WERI-Rb-1 (cell line): ENCODE measurements around the gene ZNF28.
"Not testable (repeated sequence)": the region's sequence is repeated elsewhere in the genome, so short reads cannot be mapped to it uniquely, and the experiment has no call there.

Experiments used
- DNase-seq: peaks from one replicate; pipeline ENCODE4 v3.0.0-alpha.2; 2020
- H3K27ac ChIP-seq: fragments of 250-450 bp; sonication (Bioruptor Pico); 2 replicates; pipeline ENCODE4 v1.5.1; 2020; ENCODE audit warnings: mild to moderate bottlenecking, moderate library complexity
- H3K27me3 ChIP-seq: fragments of 250-450 bp; sonication (Bioruptor Pico); 2 replicates; pipeline ENCODE4 v1.5.1; 2021; ENCODE audit warnings: mild to moderate bottlenecking, low read depth, moderate library complexity; ENCODE audit not compliant: insufficient read depth, severe bottlenecking
- H3K36me3 ChIP-seq: fragments of 250-450 bp; sonication (Bioruptor Pico); 2 replicates; pipeline ENCODE4 v1.5.1; 2020; ENCODE audit warnings: mild to moderate bottlenecking, moderate library complexity
- H3K4me3 ChIP-seq: 2 replicates; pipeline ENCODE4 v1.5.1; 2011; ENCODE audit warnings: low read depth, mild to moderate bottlenecking, control low read depth, low read length
- H3K9me3 ChIP-seq: fragments of 250-450 bp; sonication (Bioruptor Pico); 2 replicates; pipeline ENCODE4 v1.5.1; 2021; ENCODE audit warnings: mild to moderate bottlenecking, moderate library complexity; ENCODE audit not compliant: severe bottlenecking
- TF ChIP-seq, protein P1 (sequence below): IDR thresholded peaks from 2 replicates; pipeline ENCODE4 v1.5.1; 2011; ENCODE audit warnings: low read depth, mild to moderate bottlenecking, control low read depth, inconsistent platforms, low read length

Gene ZNF28

GRCh38 chr19:52821204-52821960 lies at the start of gene ZNF28:
TSS of gene ZNF28 (minus strand) at chr19:52821633. CDS start at chr19:52817958, 3,675 bp downstream.
- H3K36me3 ChIP-seq, H3K27me3 ChIP-seq, H3K9me3 ChIP-seq: not testable (repeated sequence)
- peak; percentile 77 for DNase-seq
- Histone ChIP-seq H3K4me3 (peak within 1 kb of the TSS; percentile 79), H3K27ac (0 out of 2 replicates have a peak within 1 kb of the TSS, but pooled peaks have one; percentile 43)

DNA sequence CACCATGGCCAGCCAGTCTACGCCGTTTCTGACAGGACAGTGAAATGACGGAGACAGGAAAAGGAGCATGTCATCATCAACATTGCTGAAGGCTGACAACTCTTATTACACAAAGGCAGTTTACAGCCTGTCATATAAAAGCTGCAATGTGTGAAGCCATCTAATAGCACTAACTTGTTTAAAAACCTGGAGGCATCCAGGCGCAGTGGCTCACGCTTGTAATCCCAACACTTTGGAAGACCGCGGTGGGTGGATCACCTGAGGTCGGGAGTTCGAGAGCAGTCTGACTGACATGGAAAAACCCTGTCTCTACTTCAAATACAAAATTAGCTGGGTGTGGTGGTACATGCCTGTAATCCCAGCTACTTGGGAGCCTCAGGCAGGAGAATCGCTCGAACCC lies 46.6 kb upstream of the ZNF28 start:
- H3K4me3 ChIP-seq: not testable (repeated sequence)

DNA sequence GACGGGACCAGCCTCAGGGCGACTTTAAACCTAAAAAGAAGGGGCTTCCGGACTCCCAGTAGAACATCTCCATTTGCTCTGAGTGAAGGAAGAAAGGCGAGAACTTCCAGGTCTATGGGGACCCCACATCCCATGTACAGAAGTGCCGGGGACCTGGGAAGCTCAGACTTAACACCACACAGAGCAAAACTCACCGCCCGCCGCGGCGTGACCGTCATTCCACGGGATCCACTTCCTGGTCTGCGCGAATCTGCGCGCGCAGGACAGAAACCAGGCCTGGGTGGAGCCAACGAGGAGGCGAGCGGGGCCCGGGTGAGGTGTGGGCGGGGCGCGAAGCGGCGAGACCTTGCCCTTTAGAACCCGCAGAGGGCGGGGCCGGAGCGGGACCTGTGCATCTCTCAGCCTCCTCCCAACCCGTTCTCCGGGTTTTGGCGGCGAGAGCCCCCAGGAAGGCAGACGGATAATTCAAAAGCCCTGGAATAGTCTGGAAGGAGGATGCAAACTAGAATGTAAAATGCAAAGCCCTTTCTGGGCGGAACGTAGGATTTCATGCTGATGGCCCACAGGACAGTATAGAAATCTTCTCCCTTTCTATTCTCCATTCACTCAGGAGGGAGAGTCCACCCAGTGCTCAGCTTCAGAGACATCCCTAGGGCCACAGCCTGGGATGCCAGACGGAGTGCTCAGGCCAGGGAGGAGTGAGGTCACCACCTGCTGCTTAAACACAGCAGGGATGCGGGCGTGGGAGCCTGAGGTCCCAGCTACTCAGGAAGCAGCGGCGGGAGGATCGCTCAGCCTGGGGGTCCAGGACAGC lies 36.2 kb upstream of the ZNF28 start, which contains the start of gene ZNF468:
ZNF468 (minus strand) TSS at position 242 of the 814 bp plus-strand sequence. CDS start 3,347 bp downstream, outside the sequence.
- peak; percentile 82 for DNase-seq
- not testable (repeated sequence) for H3K36me3 ChIP-seq, H3K9me3 ChIP-seq, H3K27me3 ChIP-seq
- peak within 1 kb of the TSS; percentile 90 for H3K4me3 ChIP-seq
- peak within 1 kb of the TSS; percentile 69 for H3K27ac ChIP-seq

More for the DNA sequence above, 46.6 kb upstream of the ZNF28 start:
- not testable (repeated sequence) for H3K36me3 ChIP-seq, H3K27ac ChIP-seq, DNase-seq, H3K9me3 ChIP-seq, H3K27me3 ChIP-seq

DNA sequence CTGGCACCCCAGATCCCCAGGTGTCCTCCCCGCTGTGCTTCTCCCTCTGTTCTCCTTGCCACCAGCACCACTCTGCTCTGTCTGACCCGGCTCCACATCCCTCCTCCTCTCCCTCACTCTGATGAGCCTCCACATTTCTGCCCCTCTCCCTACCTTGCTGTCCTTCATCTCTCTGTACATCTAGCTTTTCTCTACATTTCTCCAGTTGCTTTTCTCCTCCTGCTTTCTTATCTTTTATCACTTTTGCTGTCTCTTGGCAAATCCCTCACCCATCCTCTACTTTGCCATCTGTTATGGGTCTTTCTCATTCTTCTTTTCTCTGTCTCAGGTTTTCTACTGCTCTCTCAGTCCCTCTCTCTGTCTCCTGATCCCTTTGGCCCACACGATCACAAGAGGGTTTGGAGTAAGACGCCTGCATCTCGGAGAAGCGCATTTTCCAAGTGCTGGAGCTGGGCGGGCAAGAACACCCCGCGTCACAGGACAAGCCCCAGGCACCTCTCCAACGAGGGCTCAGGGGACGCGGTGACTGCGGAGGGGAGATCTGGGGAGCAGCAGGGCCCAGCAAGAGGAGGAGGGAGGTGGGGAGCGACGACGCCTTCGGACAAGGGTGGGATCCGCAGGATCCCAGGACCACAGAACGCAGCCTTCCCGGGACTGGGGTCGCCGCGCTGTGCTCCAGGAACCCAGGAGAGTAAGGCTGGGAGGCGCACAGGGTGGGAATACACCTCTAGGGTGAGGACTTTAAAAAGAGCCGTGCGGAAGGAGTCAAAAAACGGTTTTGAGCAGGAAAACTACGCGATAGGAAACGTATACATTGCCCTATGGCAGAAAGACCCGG lies 35.3 kb upstream of the ZNF28 start:
- Histone ChIP-seq H3K27ac (peak overlapping the region; percentile 69), H3K4me3 (peak overlapping the region; percentile 90)
- not testable (repeated sequence) for H3K36me3 ChIP-seq, H3K9me3 ChIP-seq, H3K27me3 ChIP-seq
- DNase-seq: peak; percentile 16

- H3K27me3 ChIP-seq, DNase-seq, H3K9me3 ChIP-seq, H3K27ac ChIP-seq, H3K4me3 ChIP-seq: not testable (repeated sequence)
- peaks cover 55% of the 10 kb centered on the region for H3K36me3 ChIP-seq
These were observed 25.9 kb upstream of the ZNF28 start for GRCh38 chr19:52847352-52847751.

GRCh38 chr19:52840825-52841465 lies 19.5 kb upstream of the ZNF28 start:
- not testable (repeated sequence) for H3K27me3 ChIP-seq, H3K4me3 ChIP-seq, DNase-seq, H3K9me3 ChIP-seq, H3K27ac ChIP-seq
- peaks cover 54% of the 10 kb centered on the region for H3K36me3 ChIP-seq

DNA sequence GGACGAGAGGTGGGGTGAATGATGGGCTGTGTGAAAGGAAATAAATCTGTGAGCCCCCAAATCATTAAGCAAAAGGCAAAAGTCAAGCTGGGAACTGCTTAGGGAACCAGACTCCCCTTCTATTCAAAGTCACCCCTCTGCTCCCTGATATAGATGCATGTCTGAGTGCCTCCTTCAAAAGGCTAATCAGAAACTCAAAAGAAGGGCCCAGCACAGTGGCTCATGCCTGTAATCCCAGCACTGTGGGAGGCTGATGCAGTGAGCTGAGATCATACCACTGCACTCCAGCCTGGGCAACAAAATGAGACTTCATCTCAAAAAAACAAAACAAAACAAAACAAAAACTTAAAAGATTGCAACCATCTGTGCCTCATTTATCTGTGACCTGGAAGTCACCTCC lies 12.9 kb upstream of the ZNF28 start:
- not testable (repeated sequence) for H3K9me3 ChIP-seq, H3K27me3 ChIP-seq, H3K4me3 ChIP-seq, H3K36me3 ChIP-seq, H3K27ac ChIP-seq, DNase-seq

GRCh38 chr19:52833541-52833940 lies 12.1 kb upstream of the ZNF28 start:
- H3K36me3 ChIP-seq, H3K27me3 ChIP-seq, H3K4me3 ChIP-seq, H3K9me3 ChIP-seq, H3K27ac ChIP-seq, DNase-seq: not testable (repeated sequence)

GRCh38 chr19:52829866-52830265 lies 8.4 kb upstream of the ZNF28 start:
- DNase-seq, H3K9me3 ChIP-seq, H3K27me3 ChIP-seq, H3K4me3 ChIP-seq, H3K36me3 ChIP-seq, H3K27ac ChIP-seq: not testable (repeated sequence)

DNA sequence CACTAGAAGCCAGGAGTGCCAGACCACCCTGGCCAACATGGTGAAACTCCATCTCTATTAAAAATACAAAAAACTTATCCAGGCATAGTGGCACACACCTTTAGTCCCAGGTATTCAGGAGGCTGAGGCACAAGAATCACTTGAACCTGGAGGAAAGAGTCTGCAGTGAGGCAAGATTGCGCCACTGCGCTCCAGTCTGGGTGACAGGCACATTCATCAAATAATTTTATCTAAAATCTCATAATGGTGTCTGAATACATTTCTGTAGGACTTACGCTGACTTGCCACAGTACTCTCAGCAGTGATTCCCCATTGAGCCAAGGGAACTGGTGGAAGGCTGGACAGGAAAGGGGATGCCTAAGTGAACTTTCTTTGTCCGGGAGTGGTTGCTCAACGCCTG lies 4.3 kb upstream of the ZNF28 start:
- Histone ChIP-seq H3K4me3 (no peak overlapping the region), H3K9me3 (no peaks in the 10 kb centered on the region), H3K27me3 (no peaks in the 10 kb centered on the region), H3K36me3 (no peaks in the 10 kb centered on the region), H3K27ac (no peak overlapping the region)
- TF ChIP-seq, protein P1, sequence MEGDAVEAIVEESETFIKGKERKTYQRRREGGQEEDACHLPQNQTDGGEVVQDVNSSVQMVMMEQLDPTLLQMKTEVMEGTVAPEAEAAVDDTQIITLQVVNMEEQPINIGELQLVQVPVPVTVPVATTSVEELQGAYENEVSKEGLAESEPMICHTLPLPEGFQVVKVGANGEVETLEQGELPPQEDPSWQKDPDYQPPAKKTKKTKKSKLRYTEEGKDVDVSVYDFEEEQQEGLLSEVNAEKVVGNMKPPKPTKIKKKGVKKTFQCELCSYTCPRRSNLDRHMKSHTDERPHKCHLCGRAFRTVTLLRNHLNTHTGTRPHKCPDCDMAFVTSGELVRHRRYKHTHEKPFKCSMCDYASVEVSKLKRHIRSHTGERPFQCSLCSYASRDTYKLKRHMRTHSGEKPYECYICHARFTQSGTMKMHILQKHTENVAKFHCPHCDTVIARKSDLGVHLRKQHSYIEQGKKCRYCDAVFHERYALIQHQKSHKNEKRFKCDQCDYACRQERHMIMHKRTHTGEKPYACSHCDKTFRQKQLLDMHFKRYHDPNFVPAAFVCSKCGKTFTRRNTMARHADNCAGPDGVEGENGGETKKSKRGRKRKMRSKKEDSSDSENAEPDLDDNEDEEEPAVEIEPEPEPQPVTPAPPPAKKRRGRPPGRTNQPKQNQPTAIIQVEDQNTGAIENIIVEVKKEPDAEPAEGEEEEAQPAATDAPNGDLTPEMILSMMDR: no peak
- DNase-seq: no peak
